ENCODE data around the gene OR5B17.
"Not testable (repeated sequence)": the region's sequence is repeated elsewhere in the genome, so short reads cannot be mapped to it uniquely, and the experiment has no call there.

Gene OR5B17

DNA sequence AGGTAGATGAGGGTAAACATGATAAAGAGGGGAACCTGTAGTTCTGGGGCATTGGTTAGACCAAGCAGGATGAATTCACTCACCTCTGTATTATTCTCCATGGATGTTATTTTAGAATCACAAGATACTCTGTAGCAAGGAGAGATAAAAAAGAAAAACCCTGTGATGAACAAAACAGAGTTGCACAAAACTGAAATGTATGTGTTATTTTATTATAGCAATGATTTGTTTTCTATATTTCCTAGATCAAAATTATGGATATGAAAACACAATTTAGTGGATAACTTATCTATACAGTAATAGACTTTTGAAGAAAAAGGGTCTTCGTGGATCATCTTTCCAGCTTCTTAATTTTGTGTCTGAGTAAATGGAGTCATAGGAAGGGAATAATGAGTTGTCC lies at the start of gene OR5B17:
Gene OR5B17 (minus strand): TSS at position 101 of the 400 bp plus-strand sequence. CDS start 0 bp downstream, at position 101.
- no peak for DNase-seq

DNA sequence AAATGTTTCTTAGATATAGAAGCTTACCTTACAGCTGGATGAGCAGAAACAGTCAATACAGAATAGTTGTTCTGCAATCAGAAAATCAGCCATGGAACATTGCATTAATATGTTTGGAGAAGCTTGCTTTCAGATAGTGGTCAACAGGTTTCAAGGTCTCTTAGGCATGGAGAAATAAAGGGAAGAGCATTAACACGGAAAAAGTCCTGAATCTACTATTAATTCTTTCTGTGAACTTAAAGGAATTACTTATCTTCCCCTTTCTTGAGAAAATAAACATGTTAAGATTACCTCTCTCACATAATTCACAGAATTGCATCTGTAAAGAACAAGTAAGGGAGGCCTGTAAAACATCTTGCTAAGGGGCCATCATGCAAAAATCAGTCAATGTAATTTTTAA lies 47.9 kb upstream of the OR5B17 start, which contains the start of gene OR5B3:
Gene OR5B3 (minus strand): TSS at position 101 of the 400 bp plus-strand sequence. CDS start 3,465 bp downstream, outside the sequence.
- no peak for DNase-seq

DNA sequence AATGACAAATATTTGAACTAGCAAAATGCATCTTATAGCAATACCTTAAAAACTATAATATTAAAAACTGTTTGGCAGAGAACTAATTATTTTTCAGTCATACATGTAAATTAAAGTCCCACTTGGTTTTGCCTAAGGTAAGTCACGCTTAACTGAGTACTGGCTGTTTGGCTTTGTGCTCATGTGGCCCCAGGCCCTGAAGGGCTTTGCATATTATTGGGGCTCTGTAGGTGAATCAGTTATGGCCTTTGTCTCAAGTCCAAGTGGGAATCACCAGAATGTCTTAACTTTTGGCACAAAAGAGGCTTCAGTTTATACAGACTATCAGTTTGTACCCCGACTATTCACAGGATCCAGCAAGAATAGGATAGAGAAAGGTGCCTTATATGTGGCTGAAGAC lies 40.8 kb upstream of the OR5B17 start:
- not testable (repeated sequence) for DNase-seq

DNA sequence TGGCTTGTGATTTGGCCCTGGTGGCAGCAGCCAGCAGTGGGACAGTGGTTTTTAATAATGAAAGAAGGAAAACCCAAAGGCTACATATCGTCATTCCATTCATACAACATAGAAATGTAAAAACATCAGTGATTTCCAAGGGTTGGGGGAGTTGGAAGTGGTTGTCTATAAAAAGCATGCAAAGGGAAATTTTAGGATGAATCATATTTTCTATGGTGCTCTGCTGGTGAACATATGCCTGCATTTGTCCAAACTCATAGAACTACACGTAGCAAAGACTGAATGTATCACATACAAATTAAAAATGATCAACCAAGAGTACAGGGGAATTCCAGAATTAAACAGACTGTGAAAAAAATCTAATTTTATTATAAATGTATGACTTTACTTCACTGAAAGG lies 36.7 kb upstream of the OR5B17 start:
- no peak for DNase-seq

DNA sequence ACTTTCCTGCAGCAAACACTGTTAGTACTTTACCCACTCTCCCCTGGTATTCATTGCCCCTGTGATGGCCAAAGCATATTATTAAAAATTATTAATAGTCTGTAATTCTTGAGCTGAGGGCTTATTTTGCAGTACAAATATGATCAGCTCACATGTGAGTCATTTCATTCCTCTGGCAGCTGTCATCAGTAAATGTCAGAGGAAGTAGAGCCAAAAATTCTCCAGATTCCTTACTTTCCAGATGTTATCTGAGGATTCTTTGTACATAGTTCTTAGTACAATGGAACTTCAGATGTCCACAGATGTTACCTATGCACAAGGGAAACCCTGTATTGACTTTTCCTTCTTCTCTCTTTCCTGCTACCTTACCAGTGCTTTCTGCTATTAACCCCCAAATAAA lies 35.3 kb upstream of the OR5B17 start:
- DNase-seq, result no peak

DNA sequence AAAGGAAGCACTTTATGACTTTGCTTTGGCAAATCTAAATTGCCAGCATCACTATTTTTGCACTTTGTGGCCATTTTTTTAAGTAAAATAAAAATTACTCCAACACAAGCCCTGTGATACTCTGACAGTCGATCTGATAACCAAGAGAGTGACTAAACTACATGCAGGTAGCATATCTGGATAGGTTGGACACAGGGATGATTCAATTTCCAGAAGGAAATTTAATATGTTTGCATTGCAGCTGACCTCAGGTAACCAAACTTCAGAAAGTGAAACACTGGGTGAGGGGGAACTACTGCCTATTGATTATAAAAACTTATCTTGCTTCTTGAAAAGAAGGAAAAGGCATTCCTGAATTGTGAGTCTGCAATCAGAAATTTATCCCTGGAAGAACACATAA lies 33.9 kb upstream of the OR5B17 start:
- no peak for DNase-seq

DNA sequence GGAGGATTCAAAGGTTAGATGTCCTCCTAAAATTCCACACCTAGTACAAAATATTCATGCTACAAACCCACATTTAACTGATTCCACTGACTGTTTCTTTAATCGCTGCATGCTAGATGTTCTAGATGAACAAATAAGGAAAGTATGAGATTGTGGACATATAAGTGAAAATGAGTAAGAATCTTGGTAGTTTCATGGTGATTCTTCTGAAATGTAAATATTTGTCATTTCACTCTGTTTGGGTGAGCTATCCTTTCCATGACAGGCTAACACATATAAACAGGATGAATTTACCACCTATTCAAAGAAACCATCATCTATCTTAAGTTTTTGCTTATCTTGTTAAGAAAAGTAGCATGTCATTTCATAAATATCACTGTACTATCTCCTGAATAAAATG lies 33.0 kb upstream of the OR5B17 start:
- no peak for DNase-seq

DNA sequence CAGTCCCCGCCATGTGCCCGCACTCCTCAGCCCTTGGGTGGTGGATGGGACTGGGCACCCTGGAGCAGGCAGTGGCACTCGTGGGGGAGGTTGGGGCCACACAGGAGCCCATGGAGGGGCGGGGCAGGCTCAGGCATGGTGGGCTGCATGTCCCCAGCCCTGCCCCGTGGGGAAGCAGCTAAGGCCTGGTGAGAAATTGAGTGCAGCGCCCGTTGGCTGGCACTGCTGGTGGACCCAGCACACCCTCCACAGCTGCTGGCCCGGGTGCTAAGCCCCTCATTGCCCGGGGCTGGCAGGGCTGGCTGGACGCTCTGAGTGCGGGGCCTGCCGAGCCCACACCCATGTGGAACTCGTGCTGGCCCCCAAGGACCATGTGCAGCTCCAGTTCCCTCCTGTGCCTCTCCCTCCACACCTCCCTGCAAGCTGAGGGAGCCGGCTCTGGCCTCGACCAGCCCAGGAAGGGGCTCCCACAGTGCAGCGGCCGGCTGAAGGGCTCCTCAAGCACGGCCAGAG lies 31.7 kb upstream of the OR5B17 start:
- no peak for DNase-seq

DNA sequence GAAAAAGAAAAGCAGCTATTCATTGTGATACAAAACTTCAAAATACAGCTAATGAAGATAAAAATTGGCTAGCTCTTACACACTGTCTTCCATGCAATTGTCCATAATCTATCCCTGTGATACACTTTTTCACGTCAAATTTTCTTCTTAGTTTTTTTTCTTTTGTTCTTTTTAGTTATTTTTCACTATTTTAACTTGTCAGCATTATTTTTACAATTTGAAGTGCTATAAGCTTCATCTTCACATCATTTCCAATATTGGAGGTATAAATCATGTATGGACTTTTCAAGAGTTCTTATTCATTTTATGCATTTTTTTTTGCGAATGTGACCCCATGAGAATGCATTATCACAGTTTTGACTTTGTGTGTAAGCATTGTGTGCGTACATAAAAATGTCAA lies 4.1 kb downstream of the OR5B17 start:
- DNase-seq, result no peak

DNA sequence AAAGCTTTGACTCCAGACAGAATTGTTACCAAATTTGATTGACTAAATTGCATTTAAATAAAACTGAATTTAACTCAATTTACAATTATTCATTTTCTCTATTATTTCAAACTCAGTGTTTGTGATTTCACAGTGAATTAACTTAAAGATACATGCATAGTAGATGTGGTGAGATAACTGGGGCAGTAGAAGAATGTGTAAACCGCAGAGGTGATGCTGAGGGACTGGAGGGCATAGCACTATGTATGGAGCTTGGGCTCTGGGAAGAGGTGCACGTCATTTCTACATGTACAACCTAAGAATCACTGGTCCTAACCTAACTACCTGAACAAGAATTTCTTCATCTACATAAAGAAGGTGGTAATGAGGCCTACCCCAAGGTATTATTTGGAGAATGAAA lies 13.7 kb downstream of the OR5B17 start:
- no peak for DNase-seq

DNA sequence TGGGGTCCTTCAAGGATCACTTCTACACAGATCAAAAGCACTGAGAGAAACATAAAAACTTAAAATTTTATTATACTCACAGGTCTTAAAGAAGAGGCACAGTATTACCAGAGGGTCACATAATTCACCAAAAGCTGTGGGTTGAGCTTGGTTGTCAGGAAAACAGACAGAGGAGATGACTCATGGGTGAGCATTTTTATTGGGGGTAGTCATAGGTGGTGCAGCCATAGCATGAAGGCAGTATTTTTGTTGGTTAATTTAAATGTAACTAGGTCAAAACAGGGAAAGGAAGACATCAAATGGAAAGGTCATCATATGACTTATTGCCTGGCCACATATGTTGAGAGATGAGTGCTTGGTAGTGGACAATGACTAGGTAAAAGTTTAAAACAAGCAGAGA lies 24.2 kb downstream of the OR5B17 start:
- no peak for DNase-seq

DNA sequence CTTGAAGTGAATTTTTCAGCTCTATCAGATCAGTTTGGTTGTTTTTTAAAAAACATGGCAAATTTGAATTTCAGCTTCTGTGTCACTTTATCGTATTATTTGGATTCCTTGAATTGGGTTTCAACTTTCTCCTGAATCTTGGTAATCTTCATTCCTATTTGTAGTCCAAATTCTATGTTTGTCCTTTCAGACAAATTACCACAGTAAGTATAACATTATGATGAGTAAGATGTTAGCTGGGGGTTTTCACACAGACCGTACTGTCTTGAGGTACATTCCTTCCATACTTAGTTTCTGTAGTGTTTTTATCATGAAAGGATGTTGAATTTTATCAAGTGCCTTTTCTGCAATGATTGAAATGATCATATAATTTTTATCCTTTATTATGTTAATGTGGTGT lies 28.0 kb downstream of the OR5B17 start:
- DNase-seq, result no peak

DNA sequence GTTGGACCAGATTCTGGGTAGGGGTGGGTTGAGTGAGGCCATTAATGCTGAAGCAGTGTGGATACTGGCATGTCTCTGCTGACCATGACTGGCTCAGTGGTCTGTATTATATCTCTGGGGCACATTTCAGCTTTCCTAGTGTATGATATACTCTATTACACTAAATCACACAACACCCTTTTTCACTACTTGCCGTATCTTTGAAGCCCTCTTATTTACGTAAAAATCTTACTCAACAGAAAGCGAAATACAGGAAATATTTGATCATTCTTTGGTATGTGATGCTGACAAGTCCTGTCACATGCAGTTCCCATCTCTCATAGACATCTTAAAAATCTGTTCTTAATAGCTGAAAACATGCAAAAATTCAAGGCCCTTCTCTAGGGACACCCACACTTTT lies 40.3 kb downstream of the OR5B17 start:
- DNase-seq, result no peak

DNA sequence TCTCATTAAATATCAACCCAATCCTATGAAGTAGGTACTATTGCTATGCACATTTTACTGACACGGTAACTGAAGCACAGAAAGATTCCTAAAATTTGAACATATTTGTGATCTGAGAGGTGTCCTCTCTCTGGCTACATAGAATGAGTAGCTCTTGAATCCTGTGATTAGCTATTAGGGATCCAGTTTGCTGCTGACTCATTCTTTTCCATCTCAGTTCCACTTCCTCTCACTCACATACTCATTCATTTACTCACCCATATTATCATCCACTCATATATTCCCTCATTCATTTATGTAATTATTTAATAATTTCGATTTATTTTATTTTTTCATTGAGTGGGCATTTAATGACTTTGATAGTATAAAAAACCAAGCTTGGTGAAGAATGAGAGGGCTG lies 42.7 kb downstream of the OR5B17 start:
- DNase-seq, result no peak
